ENCODE data around the gene TPM3. TPM values are rescaled to one million over a fixed set of nuclear protein-coding genes. Genes with fewer than 3 reads are reported as not detected.

TPM3 gene
- total and polyA plus RNA-seq, 2 of the 8 experiments (the other 6 are each of a cell fraction or from before 2014, with no cell fraction given), result 278 to 572 TPM

DNA sequence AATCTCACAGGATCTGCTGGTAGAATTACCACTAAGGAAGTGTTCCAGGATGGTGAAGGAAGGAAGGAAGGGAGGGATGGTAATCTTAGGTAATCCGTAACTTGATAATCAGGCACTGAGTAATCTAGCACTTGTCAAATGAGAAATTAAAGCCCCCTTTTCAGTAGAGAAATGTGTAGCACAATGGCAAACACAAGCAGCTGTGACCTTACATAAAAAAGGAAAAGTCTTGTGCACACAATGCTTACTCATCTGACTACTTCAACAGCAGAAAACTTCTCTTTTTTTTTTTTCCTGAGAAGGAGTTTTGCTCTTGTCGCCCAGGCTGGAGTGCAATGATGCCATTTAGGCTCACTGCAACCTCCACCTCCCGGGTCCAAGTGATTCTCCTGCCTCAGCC is 43.1 kb downstream of the TPM3 start:
- Histone ChIP-seq H3K79me2 (ENCODE audit: control insufficient read depth in 1 of 2, insufficient read depth in 2 of 2, low read length in 2 of 2) (no peaks in the 10 kb centered on the region), H3K18ac (ENCODE audit: extremely low read depth, low read length) (no peak overlapping the region), H2AK5ac (ENCODE audit: low read depth, low read length) (no peak overlapping the region), H3K36me3 (ENCODE audit: control insufficient read depth in 2 of 4, insufficient read depth in 4 of 4, low read length in 3 of 4) (no peaks in the 10 kb centered on the region), H3K27ac (ENCODE audit: low read depth, low read length) (no peak overlapping the region), H3K4ac (replicated peaks; ENCODE audit: insufficient read length, low read depth, low read length) (no peak overlapping the region), H3K56ac (replicated peaks; ENCODE audit: insufficient read length, low read depth, low read length) (no peak overlapping the region), H3K4me3 (ENCODE audit: extremely low read depth in 1 of 4, insufficient read depth in 2 of 4, low read depth in 3 of 4, low read length in 4 of 4) (no peak overlapping the region), H3K4me1 (replicated peaks in 1 of 4; ENCODE audit: control insufficient read depth in 3 of 4, insufficient read depth in 4 of 4, low read length in 3 of 4) (no peaks in the 10 kb centered on the region), H2BK15ac (ENCODE audit: low read length) (no peak overlapping the region), H2BK12ac (ENCODE audit: low read depth, low read length) (no peak overlapping the region), H3K9me3 (ENCODE audit: insufficient read depth in 2 of 2, low read depth in 1 of 2, low read length in 1 of 2) (no peaks in the 10 kb centered on the region), H2BK5ac (ENCODE audit: low read depth, low read length) (no peak overlapping the region), H2BK20ac (ENCODE audit: low read length) (no peak overlapping the region), H3K14ac (ENCODE audit: insufficient read length) (no peak overlapping the region), H4K20me1 (replicated peaks in 1 of 2; ENCODE audit: control insufficient read depth in 1 of 2, insufficient read depth in 2 of 2, low read length in 2 of 2) (no peaks in the 10 kb centered on the region), H3K4me2 (ENCODE audit: insufficient read depth in 1 of 2, low read depth in 2 of 2, low read length in 2 of 2) (no peak overlapping the region), H4K5ac (ENCODE audit: insufficient read length, low read depth, low read length) (no peak overlapping the region), H3K23me2 (ENCODE audit: low read depth, low read length) (no peaks in the 10 kb centered on the region), H3K27me3 (replicated peaks in 1 of 4; ENCODE audit: control insufficient read depth in 3 of 4, extremely low read depth in 1 of 4, insufficient read depth in 3 of 4, low read length in 3 of 4) (no peaks in the 10 kb centered on the region), H3K79me1 (ENCODE audit: low read depth, low read length) (no peaks in the 10 kb centered on the region), H2BK120ac (replicated peaks; ENCODE audit: low read depth, low read length) (no peak overlapping the region), H3K23ac (ENCODE audit: insufficient read length) (no peak overlapping the region), H3K9ac (replicated peaks in 1 of 4; ENCODE audit: extremely low read depth in 1 of 4, low read depth in 3 of 4, low read length in 3 of 4) (no peak overlapping the region), H4K91ac (replicated peaks; ENCODE audit: insufficient read length, low read length) (no peak overlapping the region), H2AFZ (ENCODE audit: low read length) (no peak overlapping the region), H4K8ac (ENCODE audit: extremely low read depth, insufficient read depth, low read length) (no peak overlapping the region)
- TF ChIP-seq, protein P1, sequence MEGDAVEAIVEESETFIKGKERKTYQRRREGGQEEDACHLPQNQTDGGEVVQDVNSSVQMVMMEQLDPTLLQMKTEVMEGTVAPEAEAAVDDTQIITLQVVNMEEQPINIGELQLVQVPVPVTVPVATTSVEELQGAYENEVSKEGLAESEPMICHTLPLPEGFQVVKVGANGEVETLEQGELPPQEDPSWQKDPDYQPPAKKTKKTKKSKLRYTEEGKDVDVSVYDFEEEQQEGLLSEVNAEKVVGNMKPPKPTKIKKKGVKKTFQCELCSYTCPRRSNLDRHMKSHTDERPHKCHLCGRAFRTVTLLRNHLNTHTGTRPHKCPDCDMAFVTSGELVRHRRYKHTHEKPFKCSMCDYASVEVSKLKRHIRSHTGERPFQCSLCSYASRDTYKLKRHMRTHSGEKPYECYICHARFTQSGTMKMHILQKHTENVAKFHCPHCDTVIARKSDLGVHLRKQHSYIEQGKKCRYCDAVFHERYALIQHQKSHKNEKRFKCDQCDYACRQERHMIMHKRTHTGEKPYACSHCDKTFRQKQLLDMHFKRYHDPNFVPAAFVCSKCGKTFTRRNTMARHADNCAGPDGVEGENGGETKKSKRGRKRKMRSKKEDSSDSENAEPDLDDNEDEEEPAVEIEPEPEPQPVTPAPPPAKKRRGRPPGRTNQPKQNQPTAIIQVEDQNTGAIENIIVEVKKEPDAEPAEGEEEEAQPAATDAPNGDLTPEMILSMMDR (IDR thresholded peaks at IDR 0.05; ENCODE audit: control extremely low read depth in 1 of 3, insufficient read depth in 1 of 3, low read depth in 1 of 3, low read length in 3 of 3), result no peak
- TF ChIP-seq SIN3A (conservative IDR thresholded peaks at IDR 0.05 in 1 of 2, IDR thresholded peaks at IDR 0.05 in 1 of 2; ENCODE audit: low read depth in 1 of 2, low read length in 2 of 2) (no peak), POU5F1 (IDR thresholded peaks at IDR 0.05; ENCODE audit: low read depth, low read length) (no peak), EGR1 (IDR thresholded peaks at IDR 0.05; ENCODE audit: borderline replicate concordance, low read depth, low read length) (no peak), KDM1A (IDR thresholded peaks at IDR 0.05; ENCODE audit: borderline replicate concordance, low read length) (no peak), TCF12 (IDR thresholded peaks at IDR 0.05; ENCODE audit: low read depth, low read length) (no peak), ZNF274 (IDR thresholded peaks at IDR 0.05; ENCODE audit: borderline replicate concordance, extremely low read depth, low read length) (no peak), EP300 (IDR thresholded peaks at IDR 0.05; ENCODE audit: borderline replicate concordance in 1 of 2, low read depth in 2 of 2, low read length in 2 of 2) (no peak), JUND (IDR thresholded peaks at IDR 0.05; ENCODE audit: low read length) (no peak), CBX5 (IDR thresholded peaks at IDR 0.05; ENCODE audit: low read depth, low read length) (no peak)
- no peak for DNase-seq (ENCODE audit: low read depth in 1 of 2, low spot score in 2 of 2)
- no peak for FAIRE-seq
- POLR2A ChIA-PET (ENCODE audit: partially characterized antibody), result no interaction called here
- CTCF ChIA-PET (ENCODE audit: partially characterized antibody), result interaction anchor here (1.0 kb wide), 1 partner anchor 162 kb away, joined by 3 read pairs; the partner anchor contains the start of gene RAB13
- whole genome bisulfite sequencing, 2 experiments (ENCODE audit: extremely low coverage in 1 of 2, insufficient coverage in 1 of 2, insufficient read length in 1 of 2, insufficient replicate concordance in 2 of 2, low coverage in 1 of 2, low lambda C conversion rate in 2 of 2, missing lambda C conversion rate in 1 of 2), result 100% methylated on average over 2 of the region's 3 CpGs; no CpG with 5 or more reads in 1 of the 2 experiments
